ENCODE measurements around the gene KIF22.

KIF22 gene

GRCh38 chr16:29840240-29840639, 49.7 kb downstream of the KIF22 start:
- no peak for DNase-seq (ENCODE audit: low read depth in 2 of 2)

- no peak for DNase-seq (ENCODE audit: low read depth in 2 of 2)
These were observed 51.1 kb downstream of the KIF22 start for GRCh38 chr16:29841631-29842030.

GRCh38 chr16:29842732-29843346, 52.3 kb downstream of the KIF22 start:
- no peak for DNase-seq (ENCODE audit: low read depth in 2 of 2)

GRCh38 chr16:29843931-29844330, 53.4 kb downstream of the KIF22 start:
- DNase-seq (ENCODE audit: low read depth in 2 of 2): no peak

GRCh38 chr16:29844575-29845331, 54.2 kb downstream of the KIF22 start:
- no peak for DNase-seq (ENCODE audit: low read depth in 2 of 2)

- no peak for DNase-seq (ENCODE audit: low read depth in 2 of 2)
These were observed 55.1 kb downstream of the KIF22 start for GRCh38 chr16:29845656-29846055.

- peak; percentile 62 to 72 for DNase-seq (ENCODE audit: low read depth in 2 of 2)
These were observed 58.1 kb downstream of the KIF22 start for GRCh38 chr16:29848420-29849297.

GRCh38 chr16:29849505-29849904, 59.0 kb downstream of the KIF22 start:
- DNase-seq (ENCODE audit: low read depth in 2 of 2): no peak

- no peak for DNase-seq (ENCODE audit: low read depth in 2 of 2)
These were observed 60.4 kb downstream of the KIF22 start for GRCh38 chr16:29850998-29851397.

- DNase-seq (ENCODE audit: low read depth in 2 of 2): no peak
These were observed 62.1 kb downstream of the KIF22 start for GRCh38 chr16:29852654-29853053.

- no peak for DNase-seq (ENCODE audit: low read depth in 2 of 2)
These were observed 64.1 kb downstream of the KIF22 start for GRCh38 chr16:29854520-29855100.

Measured in stimulated activated CD8-positive, alpha-beta memory T cell treated with anti-CD3 and anti-CD28 coated beads, Interleukin-2, amount 100 ng/mL, for 1 hour (primary cell).